GM19452 (cell line): ENCODE measurements around the gene RYK.
A peak's percentile ranks its signal among the peaks of the same experiment; 100 is the strongest.
"Not testable (repeated sequence)": the region's sequence is repeated elsewhere in the genome, so short reads cannot be mapped to it uniquely, and the experiment has no call there.

Source experiments
- ATAC-seq: cut with Tn5 transposase; IDR thresholded peaks from one replicate; pipeline ENCODE4 v1.9.1; 2021; ENCODE audit not compliant: unreplicated experiment

The RYK gene

GRCh38 chr3:134250717-134251220 is at the start of gene RYK:
Gene RYK, minus strand, starts transcription at chr3:134250859. Its CDS starts 205 bp downstream, at chr3:134250654.
- peak; percentile 76 for ATAC-seq

DNA sequence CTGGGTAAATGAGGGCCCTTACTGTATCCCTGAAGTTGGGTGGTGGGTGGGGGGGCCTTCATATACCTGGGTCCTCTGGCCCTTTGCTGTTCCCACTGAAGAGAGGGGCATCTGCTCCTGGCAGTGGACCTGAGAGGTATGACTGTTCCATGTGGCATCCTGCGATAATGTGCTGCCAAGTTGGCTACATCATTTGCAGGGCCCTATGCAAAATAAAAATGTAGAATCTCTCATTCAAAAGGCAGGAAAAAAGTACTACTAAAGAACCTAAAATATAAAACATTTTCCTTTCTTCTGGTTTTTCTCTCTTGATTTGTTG is 49.2 kb upstream of the RYK start:
- no peak for ATAC-seq

- ATAC-seq: no peak
These were observed 48.7 kb upstream of the RYK start for GRCh38 chr3:134299185-134299887.

GRCh38 chr3:134298249-134298648 is 47.6 kb upstream of the RYK start:
- ATAC-seq: no peak

DNA sequence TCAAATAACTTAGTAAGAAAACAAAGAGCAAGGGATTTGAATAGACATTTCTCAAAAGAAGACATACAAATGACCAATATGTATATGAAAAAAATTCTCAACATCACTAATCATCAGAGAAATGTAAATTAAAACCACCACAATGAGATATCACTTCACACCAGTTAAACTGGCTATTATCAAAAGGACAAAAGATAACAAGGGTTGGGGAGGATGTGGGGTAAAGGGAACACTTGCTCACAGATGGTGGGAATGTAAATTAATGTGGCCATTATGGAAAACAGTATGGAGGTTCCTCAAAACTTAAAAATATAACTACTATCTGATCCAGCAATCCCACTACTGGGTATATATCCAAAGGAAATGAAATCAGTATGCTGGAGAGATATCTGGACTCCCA is 46.0 kb upstream of the RYK start:
- no peak for ATAC-seq

- no peak for ATAC-seq
These were observed 45.3 kb upstream of the RYK start for GRCh38 chr3:134295930-134296329.

DNA sequence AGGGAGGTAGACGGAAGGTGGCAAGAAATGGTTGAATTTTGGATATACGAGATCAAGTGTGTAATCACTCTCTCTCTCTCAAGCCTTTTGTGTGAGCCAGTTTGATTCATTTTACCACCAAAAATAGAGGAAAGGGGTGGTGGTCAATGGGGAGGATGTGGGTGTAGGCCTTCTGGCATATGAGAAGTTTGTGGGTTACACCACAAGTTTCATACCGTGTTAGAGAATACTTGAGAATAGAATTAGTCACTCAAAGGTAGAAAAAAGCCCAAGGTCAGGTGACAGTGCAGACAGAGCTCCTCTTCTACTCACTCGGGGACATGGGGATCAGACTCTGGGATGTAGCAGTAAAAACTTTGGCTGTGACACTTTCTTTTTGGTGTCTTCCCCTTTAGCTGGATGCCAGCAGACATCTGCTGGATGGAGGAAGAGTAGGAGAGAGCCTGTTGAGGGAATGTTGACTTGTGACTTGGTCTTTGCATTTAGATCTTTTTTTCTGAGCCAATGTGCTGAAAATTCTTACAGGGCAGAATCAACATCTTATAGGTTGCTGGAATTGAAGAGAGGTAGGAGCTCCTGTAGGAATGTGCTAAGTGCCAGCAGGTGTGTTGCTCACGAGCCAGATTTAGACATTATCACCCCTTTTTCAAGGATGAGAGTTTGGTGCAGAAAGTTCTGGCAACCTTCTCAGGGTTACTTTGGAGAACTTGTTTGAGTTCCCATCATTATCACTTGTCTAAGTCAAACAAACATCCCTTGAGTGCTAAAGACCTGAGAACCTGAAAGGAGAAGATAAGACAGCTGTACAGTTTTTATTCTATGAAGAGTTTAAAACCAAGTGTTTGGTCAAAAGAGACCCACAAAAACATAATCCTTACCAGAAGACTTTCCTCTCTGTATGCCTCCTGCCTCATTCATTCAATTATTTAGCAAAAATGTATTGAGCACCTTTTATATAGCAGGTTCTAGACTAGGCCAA is 43.9 kb upstream of the RYK start:
- ATAC-seq: peak; percentile 100

DNA sequence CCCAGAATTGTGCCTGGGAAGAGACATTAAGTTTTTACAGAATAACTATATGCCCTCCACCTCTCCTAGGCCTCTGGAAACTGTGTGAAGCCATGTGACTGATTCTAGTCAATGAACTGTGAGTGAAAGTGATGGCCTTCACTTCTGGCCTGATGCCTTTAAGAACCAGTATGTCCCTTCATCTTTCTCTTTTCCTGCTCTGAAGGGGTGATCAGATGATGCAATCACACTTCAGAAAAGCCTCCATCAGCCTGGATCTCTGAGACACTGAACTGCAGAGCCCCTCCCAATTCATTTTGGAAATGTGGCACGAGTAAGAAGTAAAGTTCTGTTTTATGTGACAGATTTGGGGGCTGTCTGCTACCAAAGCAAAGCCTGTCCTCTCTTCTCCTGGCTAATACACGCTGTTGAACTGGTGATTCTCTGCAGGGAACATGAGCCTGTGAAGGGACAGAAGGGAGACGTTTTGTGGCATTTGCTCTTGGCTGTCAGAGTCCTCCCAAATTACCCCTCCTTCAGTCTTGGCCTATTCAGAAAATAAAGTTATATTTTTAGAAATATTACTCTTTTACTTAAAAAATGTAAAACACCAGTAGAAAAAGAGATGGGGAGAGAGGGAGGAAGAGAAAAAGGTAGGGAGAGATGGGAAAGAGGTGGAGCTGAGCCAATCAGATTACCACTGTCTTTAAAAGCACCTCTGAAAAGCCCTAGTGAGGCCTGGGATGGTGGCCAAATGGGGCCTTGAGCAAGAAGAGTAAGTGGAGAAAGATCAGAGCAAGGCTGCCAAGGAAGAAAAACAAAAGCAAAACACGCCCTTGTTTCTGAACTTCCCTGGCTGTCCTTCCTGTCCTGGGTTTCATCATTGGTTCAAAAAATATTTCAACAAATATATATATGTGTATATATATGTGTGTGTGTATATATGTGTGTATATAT is 40.9 kb upstream of the RYK start:
- ATAC-seq: no peak

DNA sequence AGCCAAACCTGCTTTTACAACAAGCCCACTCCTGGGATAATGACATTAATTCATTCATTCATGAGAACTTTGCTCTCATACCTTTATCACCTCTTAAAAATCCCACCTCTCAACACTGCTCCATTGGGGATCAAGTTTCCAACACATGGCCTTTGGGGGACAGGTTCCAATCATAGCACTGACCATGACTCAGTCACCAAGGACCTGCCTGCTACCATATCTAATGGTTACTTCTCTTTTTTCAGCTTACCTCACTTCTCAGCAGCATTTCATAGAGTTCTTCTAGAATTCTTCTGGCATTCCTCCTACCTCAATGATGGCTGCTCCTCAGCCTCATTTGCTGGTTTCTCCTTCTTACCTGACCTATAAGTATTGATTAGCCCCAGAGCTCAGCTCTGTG is 36.9 kb upstream of the RYK start:
- no peak for ATAC-seq

DNA sequence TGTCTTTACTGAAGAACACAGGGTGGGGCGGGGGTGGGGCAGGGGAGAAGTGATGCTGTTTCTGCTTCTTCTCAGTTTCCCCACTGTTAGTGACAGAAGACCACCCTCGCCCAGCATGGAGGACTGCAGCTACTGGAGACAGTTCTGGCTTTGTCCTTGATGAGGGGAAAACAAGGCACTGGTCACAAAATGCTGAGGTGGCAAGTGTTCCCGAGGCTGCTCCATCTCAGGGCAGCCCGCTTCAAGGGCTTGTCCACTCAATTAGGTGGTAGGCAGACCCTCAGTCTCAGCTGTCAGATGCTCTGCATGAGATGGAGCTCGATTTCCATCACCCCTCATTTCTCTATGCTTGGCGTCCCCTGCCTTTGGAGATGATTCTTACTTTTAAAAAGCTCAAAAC is 33.8 kb upstream of the RYK start:
- ATAC-seq: no peak

DNA sequence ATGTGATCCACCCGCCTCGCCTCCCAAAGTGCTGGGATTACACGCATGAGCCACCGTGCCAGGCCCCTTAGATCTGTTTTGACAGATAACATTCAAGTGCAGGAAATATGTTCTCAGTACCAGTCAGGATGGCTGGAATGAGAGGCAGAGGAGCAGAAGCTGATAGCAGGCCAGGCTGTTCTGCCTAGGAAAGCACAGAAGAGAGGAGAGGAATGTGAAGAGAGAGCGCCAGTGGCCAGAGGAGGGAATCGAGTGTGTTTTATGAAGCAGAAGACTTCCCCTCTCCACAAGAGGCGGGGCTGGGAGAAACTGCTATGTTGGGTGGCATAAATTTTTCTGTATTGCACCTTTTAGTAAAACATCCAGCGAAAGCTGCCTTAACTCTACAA is 32.0 kb upstream of the RYK start:
- no peak for ATAC-seq

DNA sequence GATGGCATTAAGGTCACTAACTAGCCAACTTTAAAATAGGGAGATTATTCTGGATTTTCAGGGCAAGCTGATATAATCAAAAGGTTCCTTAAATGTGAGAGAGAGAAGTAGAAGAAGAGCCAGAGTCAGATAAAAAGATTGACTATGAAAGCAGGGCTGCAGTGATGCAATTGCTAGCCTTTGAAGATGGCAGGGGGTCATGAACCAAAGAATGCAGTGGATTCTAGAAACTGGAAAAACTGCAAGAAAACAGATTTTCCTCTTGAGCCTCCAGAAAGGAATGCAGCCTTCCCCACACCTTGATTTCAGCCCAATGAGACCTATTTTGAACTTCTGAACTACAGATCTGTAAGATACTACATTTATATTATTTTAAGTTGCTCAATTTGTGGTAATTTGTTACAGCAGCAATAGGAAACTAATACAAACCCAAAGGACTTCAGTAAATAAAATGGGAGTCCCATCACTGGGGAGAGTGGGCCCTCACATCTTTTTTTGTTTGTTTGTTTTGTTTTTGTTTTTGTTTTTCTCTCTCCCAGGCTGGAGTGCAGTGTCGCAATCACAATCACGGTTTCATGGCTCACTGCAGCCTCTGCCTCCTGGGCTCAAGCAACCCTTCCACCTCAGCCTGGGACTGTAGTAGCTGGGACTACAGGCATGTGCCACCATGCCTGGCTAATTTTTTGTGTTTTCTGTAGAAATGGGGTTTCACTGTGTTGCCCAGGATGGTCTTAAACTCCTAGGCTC is 31.4 kb upstream of the RYK start:
- ATAC-seq: no peak

GRCh38 chr3:134279466-134279865 is 28.8 kb upstream of the RYK start:
- ATAC-seq: no peak

DNA sequence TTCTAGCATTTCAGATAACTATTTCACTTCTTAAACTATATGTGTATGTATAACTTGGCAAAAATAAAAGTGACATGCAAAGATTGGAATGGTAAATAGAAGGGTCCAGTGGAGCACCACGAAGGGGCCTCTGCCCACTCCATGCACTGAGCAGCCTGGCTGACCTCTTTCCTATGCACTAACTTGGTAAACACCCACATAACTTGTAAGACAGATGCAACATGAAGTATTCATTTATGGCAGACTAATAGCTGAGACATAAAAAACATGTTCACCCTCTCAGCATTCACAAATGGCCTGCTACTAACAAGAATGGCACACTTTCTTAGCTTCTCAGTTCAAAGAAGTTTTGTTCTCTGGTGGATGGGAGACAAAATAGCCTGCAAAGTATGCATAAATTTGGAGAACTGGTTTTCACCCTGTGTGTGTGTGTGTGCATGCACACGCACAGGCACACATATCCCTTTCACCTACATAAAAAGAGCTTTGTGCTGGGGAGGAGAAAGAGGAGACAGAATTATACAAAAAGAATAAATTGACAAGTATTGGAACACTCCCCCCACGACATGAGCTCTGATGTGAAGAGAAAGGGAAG is 26.5 kb upstream of the RYK start:
- ATAC-seq: no peak

- no peak for ATAC-seq
These were observed 25.4 kb upstream of the RYK start for GRCh38 chr3:134276086-134276485.

DNA sequence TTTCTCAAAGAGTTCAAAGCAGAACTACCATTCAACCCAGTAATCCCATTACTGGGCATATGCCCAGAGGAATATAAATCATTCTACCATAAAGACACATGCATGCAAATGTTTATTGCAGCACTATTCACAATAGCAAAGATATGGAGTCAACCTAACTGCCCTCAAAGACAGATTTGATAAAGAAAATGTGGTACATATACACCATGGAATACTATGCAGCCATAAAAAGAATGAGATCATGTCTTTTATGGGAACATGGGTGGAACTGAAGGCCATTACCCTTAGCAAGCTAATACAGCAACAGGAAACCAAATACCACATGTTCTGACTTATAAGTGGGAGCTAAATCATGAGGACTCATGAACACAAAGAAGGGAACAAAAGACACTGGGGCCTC is 24.5 kb upstream of the RYK start:
- not testable (repeated sequence) for ATAC-seq

DNA sequence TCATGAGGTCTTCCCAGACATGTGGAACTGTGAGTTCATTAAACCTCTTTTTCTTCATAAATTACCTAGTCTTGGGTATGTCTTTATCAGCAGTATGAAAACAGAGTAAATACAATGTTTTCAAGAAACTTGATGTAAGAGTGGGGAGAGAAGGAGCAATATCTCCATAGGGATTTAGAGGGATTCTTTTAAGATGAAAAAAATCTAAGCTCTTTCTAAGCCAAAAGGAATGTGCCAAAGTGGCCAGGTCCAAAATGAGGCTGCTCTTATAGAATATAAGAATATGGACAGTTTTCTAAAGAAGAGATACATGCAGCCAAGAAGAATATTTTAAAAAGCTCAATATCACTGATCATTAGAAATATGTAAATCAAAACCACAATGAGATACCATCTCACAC is 23.9 kb upstream of the RYK start:
- ATAC-seq: no peak

- ATAC-seq: no peak
These were observed 17.3 kb upstream of the RYK start for GRCh38 chr3:134267996-134268395.

DNA sequence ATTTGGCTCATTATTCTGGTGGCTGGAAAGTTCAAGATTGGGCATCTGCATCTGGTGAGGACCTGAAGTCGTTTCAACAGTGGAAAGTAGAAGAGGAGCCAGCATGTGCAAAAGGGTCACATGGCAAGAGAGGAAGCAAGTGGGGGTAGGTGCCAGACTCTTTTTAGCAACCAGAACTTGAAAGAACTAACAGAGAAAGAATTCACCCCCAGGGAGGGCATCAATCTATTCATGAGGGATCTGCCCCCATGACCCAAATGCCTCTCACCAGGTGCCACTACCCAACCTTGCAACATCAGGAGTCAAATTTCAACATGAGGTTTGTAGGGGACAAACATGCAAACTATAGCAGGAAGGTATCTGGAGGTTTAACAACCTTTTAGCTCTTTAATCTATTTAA is 10.3 kb upstream of the RYK start:
- ATAC-seq: no peak

DNA sequence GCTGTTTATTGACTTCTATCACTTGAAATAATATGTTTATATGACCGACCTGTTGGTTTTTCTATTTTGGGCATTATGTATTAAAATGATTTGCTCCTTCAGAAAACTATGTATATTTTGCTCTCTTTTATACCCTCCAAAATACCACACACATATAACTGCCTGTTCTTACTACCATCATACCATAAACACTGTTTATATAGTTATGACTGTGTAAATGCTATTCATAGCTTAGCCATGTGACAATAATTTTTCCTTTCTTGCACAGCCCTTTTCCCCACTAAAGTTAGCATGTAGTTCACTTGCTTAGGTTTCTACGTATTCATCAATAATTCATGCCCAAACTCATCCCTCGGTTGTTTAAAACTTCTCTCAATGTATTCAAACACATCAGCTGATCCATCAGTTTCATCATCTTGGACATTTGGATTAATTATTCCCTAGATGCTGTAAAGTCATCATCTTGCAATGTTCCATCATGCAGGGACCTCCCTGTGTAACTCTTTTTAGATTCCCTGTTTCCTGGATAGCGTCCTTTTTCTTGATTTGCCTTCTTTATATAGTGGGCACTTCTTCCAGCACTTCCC is 8.2 kb upstream of the RYK start:
- ATAC-seq: no peak
